NOMO-1 treated with dmso at 0.1 percent for 144 hours (cell line): Measurements from ENCODE around the gene FOXP3.

Experiments used
- DNase-seq: peaks from one replicate; lab custom pipeline; 2025; ENCODE audit not compliant: unreplicated experiment; lab: John Stamatoyannopoulos, UW

Gene FOXP3

GRCh38 chrX:49250578-49250977 is 13.9 kb downstream of the FOXP3 start:
- no peak for DNase-seq

- DNase-seq: no peak
These were observed 14.4 kb downstream of the FOXP3 start for GRCh38 chrX:49250066-49250465.

GRCh38 chrX:49249616-49250015 is 14.9 kb downstream of the FOXP3 start:
- no peak for DNase-seq

DNA sequence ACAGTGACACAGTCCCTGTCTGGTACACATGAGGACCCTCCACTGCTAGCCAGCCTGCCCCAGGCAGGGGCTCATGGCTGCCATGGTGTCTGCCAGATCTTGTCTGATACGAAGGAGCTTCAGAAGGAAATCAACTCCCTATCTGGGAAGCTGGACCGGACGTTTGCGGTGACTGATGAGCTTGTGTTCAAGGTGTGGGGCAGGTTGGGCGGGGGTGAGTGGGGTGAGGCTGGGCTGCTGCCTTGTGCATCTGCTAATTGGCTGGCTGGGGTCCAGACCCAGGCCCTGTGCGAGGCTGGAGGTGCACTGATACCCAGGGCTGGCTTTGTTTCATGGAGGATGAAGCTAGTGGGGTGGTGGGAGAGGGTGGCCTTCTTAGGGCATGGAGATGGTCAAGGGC is 15.4 kb downstream of the FOXP3 start:
- no peak for DNase-seq

DNA sequence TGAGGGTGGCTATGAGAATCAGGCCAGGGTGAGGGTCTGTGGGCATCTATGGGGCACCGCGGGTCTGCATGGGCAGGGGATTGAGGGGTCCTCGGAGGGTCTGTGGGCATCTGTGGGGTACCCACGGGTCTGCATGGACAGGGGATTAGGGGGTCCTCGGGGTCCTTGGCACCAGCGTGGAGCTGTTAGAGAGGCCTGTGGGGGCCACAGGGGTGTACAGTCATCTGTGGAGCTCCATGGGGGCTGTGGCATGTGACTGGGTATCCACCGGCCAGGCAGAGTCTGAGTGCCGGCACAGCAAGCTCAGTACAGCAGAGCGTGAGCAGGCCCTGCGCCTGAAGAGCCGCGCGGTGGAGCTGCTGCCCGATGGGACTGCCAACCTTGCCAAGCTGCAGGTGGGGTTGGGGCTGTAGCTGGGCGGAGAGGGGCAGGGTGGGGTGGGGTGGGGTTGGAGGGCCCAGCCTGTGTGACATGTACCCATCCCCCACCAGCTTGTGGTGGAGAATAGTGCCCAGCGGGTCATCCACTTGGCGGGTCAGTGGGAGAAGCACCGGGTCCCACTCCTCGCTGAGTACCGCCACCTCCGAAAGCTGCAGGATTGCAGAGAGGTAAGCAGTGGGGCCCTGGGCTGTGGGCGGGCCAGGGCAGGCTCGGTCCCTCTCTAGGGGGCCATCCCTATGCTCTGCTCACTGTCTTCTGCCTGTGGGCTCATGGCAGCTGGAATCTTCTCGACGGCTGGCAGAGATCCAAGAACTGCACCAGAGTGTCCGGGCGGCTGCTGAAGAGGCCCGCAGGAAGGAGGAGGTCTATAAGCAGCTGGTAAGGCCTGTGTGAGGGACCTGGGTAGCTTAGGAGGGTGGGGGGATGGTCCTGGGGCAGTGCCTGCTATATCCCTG is 16.3 kb downstream of the FOXP3 start:
- no peak for DNase-seq

- DNase-seq: no peak
These were observed 17.2 kb downstream of the FOXP3 start for GRCh38 chrX:49247346-49247745.

DNA sequence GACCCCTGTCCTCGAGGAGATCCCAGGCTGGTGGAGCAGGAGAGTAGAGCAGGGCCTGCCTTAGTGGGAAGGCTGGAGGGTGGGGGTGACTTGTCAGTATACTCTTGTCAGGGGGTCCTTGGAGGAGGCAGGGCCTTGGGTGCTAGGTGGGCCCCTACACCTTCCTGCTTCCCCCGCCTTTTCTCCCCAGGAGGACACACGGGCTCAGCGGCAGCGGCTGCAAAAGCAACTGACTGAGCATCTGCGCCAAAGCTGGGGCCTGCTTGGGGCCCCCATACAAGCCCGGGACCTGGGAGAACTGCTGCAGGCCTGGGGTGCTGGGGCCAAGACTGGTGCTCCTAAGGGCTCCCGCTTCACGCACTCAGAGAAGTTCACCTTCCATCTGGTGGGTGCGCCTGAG is 18.0 kb downstream of the FOXP3 start:
- DNase-seq: no peak

DNA sequence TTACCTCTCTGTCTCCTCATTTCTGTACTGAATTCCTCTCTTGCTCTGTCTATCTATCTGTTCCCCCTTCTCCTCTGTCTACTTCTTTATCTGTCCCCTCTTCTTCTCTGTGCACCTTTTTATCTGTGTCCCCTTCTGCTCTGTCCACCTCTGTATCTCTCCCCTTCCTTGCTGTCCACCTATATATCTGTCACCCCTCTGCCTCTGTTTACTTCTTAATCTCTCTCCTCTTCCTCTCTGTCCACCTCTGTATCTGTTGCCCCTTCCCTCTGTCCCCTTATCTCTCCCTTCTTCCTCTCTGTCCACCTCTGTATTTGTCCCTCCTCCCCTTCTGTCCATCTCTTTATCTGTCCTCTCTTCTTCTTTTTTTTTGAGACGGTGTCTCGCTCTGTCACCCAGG is 20.3 kb downstream of the FOXP3 start:
- DNase-seq: no peak

DNA sequence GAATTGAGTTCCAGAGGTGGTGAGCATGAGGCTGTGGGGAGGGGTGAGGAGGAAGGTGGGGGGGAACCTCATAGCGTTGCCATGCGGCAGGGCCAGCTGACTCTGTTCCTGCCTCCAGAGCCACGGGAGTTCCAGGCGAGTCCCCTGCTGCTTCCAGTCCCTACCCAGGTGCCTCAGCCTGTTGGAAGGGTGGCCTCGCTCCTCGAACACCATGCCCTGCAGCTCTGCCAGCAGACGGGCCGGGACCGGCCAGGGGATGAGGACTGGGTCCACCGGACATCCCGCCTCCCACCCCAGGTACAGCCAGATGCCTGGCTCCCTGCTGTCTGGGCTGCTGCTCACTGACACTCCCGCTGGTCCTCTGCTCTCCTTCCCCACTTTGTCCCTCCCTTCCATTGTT is 21.3 kb downstream of the FOXP3 start:
- no peak for DNase-seq

DNA sequence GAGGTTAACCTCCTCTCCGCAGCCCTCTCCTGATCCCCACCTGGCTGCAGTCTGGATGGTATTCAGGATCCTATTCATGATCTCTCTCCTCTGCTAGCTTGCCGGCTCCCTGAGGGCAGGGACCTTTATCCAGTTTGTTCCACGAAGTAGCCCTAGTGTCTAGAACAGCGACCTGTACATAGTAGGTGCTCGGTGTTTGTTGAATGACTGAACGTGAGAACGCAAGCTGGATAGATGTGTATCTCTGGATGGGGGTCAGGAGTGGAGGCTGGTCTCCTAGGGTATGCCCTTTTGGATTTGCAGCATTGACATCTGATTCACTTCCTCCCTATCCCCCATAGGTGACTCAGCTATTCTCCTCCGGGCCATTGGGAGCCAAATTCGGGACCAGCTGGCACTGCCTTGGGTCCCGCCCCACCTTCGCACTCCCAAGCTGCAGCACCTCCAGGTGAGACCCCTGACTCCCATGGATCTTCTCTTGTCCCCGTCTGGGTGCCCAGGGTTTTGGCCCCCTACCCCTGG is 21.9 kb downstream of the FOXP3 start:
- no peak for DNase-seq

- DNase-seq: no peak
These were observed 25.8 kb downstream of the FOXP3 start for GRCh38 chrX:49238735-49239134.

DNA sequence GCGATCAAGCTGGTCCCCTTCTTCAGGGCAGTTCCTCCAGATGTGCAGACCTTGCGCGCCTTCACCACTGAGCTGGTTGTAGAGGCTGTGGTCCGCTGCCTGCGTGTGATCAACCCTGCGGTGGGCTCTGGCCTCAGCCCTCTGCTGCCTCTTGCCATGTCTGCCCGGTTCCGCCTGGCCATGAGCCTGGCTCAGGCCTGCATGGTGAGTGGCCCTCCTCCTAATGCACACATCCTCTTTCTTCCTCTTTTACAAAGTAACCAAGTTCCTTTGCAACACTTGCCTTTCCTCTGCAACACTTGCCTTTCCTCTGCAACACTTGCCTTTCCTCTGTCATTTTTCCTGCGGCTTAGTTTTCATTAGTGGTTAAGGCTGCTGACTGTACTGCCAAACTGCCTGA is 27.4 kb downstream of the FOXP3 start:
- DNase-seq: peak; percentile 78

DNA sequence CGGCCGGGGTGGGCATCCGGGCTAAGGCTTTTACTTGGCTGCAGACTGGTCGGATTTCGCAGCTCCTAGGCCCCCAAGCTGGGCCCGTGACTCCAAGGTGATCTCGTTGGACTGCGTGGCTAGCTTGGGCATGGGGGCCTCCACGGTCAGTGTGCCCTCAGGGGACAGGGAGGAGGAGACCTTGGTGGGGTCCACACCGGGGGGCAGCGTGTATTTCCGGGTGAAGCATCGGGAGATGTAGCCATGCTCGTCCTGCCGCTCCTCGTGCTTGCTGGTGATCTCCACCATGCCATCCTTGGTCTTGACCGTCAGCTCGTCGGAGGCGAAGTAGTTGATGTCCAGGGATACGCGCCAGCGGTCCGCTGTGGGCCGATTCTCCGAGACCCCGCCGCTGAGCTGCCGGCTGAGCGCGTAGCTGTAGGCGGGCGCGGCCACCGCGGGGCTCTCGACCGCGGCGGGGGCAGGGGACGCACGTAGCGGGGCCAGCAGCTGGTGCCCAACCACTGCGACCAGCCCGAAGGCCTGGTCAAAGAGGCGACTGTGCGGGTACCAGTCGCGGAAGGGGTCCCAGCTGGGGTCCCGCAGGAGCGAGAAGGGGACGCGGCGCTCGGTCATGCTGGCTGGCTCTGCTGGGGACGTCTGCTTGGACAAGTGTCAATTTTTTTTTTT is 30.5 kb downstream of the FOXP3 start:
- DNase-seq: no peak

GRCh38 chrX:49233176-49233575 is 31.3 kb downstream of the FOXP3 start, which contains the start of gene CACNA1F:
Gene CACNA1F (minus strand): TSS chrX:49233340. CDS start chrX:49233309, 31 bp downstream.
- no peak for DNase-seq

- DNase-seq: no peak
These were observed 32.0 kb downstream of the FOXP3 start for GRCh38 chrX:49232525-49232924.

- DNase-seq: no peak
These were observed 33.0 kb downstream of the FOXP3 start for GRCh38 chrX:49231333-49232000.

DNA sequence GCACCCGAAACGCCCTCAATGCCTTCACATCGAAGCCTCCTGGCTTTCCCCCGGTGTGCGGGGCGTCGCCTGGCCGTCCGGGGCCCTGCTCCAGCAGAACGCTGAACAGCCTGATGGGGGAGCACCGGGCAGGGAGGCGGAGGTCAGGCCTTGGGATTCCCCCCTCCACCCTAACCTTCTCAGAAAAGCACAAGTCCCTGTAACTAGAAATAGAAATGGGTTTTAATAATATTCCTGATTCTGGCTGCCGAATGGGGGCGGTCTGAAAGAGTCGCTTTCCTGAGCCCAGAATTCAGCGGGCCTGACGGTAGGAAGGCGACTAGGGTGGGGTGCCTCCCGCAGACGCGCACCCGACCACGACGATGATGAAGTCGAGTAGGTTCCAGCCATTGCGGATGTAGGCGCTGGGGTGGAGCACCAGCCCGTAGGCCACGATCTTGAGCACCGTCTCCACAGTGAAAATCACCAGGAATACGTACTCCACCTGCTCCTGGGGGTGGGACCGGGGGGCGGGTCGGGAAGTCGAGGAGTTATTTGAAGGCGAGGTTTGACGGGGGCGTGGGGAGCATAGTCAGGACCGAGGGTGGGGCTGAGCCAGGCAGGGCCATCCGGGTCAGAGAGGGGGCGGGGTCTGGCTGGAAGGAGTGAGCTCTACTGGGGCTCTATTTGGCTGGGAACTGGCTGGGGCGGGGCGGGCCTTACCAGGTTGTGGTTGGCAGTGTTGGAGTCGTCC is 33.8 kb downstream of the FOXP3 start:
- DNase-seq: peak; percentile 30

GRCh38 chrX:49228185-49228584 is 36.3 kb downstream of the FOXP3 start:
- no peak for DNase-seq

DNA sequence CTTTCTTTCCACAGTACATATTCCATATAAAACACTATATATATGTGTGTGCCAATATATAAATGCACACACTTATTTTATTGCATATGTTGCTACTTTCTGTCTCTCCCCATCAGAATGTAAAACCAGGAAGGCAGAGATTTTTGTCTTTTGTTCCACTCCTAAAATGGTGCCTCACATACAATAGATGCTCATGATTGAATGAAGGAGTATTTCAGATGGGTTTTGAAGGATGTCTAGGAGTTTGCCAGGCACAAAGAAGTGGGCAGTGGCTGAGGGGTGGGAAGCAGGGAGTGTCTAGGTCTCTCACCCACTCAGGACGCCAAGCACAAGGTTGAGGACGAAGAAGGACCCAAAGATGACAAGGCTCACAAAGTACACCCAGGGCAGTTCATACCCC is 36.8 kb downstream of the FOXP3 start:
- no peak for DNase-seq

DNA sequence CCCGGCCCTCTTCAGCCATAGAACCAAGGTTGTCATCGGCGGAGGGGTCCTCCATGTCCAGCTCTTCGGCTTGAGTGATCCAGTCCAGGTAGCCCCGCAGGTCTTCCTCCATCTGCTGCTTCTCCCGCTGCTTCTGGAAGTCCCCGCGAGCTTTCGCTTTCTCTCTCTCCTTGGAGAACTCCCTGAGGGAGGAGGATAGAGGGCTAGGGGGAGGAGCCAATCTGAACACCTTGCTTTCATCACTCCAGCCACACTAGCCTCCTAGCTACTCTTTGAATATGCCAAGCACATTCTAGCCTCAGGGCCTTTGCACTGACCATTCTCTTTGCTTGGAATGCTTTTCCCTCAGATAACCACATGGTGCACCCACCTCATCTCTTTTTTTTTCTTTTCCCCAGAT is 37.6 kb downstream of the FOXP3 start:
- no peak for DNase-seq

DNA sequence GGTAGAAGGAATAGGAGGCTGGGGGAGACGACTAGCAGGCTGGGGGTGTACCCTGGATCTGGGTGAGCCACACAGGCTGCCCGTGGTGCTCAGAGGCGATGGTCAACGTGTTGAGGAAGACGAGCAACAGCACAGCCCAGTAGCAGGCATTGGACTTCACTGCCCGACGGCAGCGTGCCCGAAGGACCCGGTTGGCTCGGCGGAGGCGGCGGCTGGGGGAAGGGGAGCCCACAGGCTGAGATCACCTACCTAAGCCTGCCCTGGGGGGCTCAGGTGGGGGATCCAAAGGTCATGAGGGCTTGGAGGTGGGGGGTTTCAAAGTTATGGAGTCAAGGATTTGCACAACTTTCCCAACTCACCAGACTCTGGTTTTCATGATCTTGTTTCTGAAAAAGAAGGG is 38.7 kb downstream of the FOXP3 start:
- DNase-seq: no peak
